GM18951 (cell line): ENCODE data around the gene CHCHD1.
"Not testable (repeated sequence)": the region's sequence is repeated elsewhere in the genome, so short reads cannot be mapped to it uniquely, and the experiment has no call there.

Experiments used
- POLR2A ChIP-seq: IDR thresholded peaks from 4 replicates; pipeline ENCODE4 v1.6.1; 2011; ENCODE audit warnings: mild to moderate bottlenecking; ENCODE audit not compliant: insufficient read length, insufficient read depth; ENCODE audit errors: extremely low read depth
- in situ Hi-C: fragments of 300-500 bp; cut with MboI; formaldehyde crosslinking; loops from one replicate; pipeline ENCODE4 v1.12.0; 2022; ENCODE audit warnings: low sequenced_read_pairs, mixed read lengths, inconsistent platforms; ENCODE audit not compliant: unreplicated experiment

CHCHD1 gene

GRCh38 chr10:73779018-73779417 is 2.8 kb upstream of the CHCHD1 start:
- no peak for TF ChIP-seq POLR2A
- in situ Hi-C loops, result no loop called here

- in situ Hi-C loops, result no loop called here
Observed at GRCh38 chr10:73779539-73780197, 2.2 kb upstream of the CHCHD1 start.

DNA sequence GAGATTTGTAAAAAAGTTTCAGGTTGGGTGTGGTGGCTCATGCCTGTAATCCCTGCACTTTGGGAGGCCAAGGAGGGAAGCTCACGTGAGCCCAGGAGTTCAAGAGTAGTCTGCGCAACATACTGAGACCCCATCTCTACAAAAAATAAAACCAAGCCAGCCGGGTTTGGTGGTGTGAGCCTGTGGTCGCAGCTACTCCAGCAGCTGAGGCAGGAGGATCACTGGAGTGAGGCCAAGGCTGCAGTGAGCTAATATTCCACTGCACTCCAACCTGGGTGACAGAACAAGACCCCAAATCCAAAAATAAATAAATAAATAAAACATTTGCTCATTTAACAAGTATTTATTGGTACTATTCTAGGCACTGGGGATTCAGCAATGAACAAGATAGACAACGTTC is 1.5 kb upstream of the CHCHD1 start:
- in situ Hi-C loops, result no loop called here
- TF ChIP-seq POLR2A, result no peak

More at GRCh38 chr10:73779539-73780197, 2.2 kb upstream of the CHCHD1 start:
- no peak for TF ChIP-seq POLR2A

DNA sequence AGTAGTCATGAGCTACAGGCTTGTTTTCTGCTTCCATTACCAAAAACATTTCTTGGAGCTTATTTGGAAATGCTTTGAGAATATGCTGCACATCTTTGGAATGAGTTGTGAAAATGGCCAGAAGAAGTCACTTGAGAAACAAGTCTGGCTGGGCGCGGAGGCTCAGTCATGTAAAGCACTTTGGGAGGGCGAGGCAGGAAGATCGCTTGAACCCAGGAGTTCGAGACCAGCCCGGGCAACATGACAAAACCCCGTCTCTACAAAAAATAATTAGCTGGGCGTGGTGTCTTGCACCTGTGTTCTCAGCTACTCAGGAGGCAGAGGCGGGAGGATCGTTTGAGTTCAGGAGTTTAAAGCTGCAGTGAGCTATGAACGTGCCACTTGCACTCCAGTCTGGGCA is 882 bp upstream of the CHCHD1 start:
- no peak for TF ChIP-seq POLR2A
- in situ Hi-C loops, result no loop called here

- in situ Hi-C loops, result no loop called here
- TF ChIP-seq POLR2A, result no peak
Observed at GRCh38 chr10:73781548-73781878, 335 bp upstream of the CHCHD1 start.

GRCh38 chr10:73782749-73783085 is 869 bp downstream of the CHCHD1 start:
- in situ Hi-C loops, result no loop called here
- no peak for TF ChIP-seq POLR2A

- peak; percentile 70 for TF ChIP-seq POLR2A
- in situ Hi-C loops, result no loop called here
Observed at GRCh38 chr10:73785211-73785720, 3.4 kb downstream of the CHCHD1 start, which contains the start of gene ZSWIM8. TSS of gene ZSWIM8 (plus strand) at chr10:73785606. CDS start at chr10:73785879, 273 bp downstream.

- in situ Hi-C loops, result no loop called here
Observed at GRCh38 chr10:73785721-73786511, 4.1 kb downstream of the CHCHD1 start.

DNA sequence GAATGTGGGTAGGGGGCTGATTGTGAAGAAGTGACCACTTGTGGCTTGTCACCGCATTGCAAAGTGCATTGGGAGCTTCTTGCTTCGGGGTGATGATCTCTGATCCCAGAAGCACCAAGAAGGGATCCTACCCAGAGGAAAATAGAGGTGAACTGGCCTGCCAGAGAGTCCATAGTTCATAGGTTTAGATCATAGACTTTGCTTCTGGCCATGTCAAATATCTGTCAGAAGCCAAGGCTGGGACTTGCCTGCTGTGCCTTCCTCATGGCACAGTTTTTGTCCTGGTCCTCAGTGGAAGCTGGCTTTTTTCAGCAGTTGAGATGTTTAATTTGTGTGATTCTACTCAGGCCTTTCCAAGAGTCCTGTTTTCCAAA is 4.7 kb downstream of the CHCHD1 start:
- in situ Hi-C loops, result no loop called here
- TF ChIP-seq POLR2A, result no peak

More at GRCh38 chr10:73785721-73786511, 4.1 kb downstream of the CHCHD1 start:
- no peak for TF ChIP-seq POLR2A

DNA sequence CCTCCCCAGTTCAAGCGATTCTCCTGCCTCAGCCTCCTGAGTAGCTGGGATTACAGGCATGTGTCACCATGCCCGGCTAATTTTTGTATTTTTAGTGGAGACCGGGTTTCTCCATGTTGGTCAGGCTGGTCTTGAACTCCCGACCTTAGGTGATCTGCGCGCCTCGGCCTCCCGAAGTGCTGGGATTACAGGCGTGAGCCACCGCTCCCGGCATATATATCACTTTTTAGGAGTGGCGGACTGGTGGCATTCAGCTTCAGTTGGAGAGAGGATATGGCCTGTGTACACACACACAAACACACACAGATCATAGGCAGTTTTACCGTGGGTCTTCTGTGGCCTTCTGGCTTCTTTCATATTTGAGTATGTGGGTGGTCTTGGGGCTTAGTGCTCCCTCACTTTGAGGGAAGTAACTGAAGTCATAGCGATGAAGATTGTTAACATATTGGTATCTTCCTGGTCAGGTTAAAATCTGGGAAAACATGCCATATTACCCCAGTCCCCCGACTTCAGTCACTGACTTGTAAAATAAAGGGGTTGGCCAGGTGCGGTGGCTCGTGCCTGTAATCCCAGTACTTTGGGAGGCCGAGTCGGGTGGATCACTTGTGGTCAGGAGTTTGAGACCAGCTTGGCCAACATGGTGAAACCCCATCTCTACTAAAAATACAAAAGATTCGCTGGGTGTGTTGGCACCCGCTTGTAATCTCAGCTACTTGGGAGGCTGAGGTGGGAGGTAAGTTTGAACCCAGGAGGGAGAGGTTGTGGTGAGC is 5.4 kb downstream of the CHCHD1 start:
- in situ Hi-C loops, result not testable (repeated sequence)

DNA sequence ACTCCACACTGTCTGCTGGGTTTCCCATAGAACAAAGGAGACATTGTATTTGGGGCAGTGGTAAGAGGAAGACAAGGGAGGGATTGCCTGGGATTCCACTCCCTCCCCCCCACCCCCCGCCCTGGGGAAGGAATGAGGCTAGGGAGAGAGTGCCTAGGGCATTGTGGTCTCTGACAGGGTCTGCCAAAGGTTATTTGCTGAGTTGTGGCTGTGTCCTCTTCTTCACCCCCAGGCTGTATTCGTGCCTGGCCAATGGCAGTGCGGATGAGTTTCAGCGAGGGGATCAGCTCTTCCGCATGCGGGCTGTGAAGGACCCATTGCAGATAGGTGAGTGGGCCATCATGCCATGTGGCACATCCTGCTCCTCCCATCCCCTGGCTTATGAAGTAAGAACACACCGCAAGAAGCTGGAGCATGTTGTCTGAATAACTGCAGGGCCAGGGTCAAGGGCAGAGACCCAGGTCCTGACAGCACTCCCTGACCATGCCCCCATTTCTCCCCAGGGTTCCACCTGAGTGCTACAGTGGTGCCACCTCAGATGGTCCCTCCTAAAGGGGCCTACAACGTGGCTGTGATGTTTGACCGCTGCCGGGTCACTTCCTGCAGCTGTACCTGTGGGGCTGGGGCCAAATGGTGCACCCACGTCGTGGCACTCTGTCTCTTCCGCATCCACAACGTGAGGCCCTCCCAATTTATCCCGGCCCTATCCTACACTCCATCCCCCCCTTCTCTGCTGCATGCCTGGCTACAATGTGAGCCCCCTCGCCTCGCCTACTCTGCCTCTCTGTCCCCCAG is 7.2 kb downstream of the CHCHD1 start:
- TF ChIP-seq POLR2A, result no peak
- in situ Hi-C loops, result no loop called here

DNA sequence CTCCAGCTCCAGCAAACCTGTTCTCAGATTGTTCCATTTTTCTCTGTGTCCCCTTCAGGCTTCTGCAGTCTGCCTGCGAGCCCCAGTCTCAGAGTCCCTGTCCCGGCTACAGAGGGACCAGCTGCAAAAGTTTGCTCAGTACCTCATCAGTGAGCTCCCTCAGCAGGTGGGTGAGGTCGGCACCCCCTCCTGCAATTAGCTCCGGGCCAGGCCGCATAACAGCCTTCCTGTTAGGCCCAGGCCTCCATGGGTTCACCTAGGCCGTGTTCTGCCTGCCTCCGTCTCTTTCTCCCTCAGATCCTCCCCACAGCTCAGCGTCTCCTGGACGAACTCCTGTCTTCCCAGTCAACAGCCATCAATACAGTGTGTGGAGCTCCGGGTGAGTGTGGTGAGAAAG is 7.8 kb downstream of the CHCHD1 start:
- in situ Hi-C loops, result no loop called here
- TF ChIP-seq POLR2A, result no peak
